Naive B cell (primary cell): ENCODE data around the gene B3GALT5. TPM values are rescaled to one million over a fixed set of nuclear protein-coding genes. Genes with fewer than 3 reads are reported as not detected.
A peak's percentile ranks its signal among the peaks of the same experiment; 100 is the strongest.

Experiments
- ATAC-seq, 2 donors: fragments of 150-1000 bp; cut with Tn5 transposase; 2 replicates each; pipeline ENCODE4 v1.10.0; 2021; ENCODE audit warnings: low read depth in 2 of 2, mild to moderate bottlenecking in 2 of 2, moderate library complexity in 2 of 2
- DNase-seq: peaks from one replicate; pipeline ENCODE4 v3.0.0; 2022
- H3K27ac Mint-ChIP-seq, 6 donors: one replicate each; pipeline ENCODE4 v1.8.0; 2020 to 2022; ENCODE audit warnings: mild to moderate bottlenecking in 6 of 6, mixed read lengths in 6 of 6, moderate library complexity in 5 of 6, inconsistent platforms in 2 of 6
- H3K27me3 Mint-ChIP-seq, 3 donors: one replicate each; pipeline ENCODE4 v1.8.0; 2021 to 2022; ENCODE audit warnings: mixed read lengths in 3 of 3, mild to moderate bottlenecking in 1 of 3
- H3K36me3 Mint-ChIP-seq, 2 donors: one replicate each; pipeline ENCODE4 v1.8.0; 2020 to 2022; ENCODE audit warnings: mixed read lengths in 2 of 2, inconsistent platforms in 1 of 2, mild to moderate bottlenecking in 1 of 2
- H3K4me1 Mint-ChIP-seq, 3 donors: one replicate each; pipeline ENCODE4 v1.8.0; 2020 to 2022; ENCODE audit warnings: mixed read lengths in 3 of 3, inconsistent platforms in 1 of 3, mild to moderate bottlenecking in 1 of 3, moderate library complexity in 1 of 3
- H3K4me3 Mint-ChIP-seq, 8 donors: one replicate each; pipeline ENCODE4 v1.8.0; 2020 to 2022; ENCODE audit warnings: mild to moderate bottlenecking in 8 of 8, mixed read lengths in 8 of 8, moderate library complexity in 8 of 8, inconsistent platforms in 2 of 8
- H3K9me3 Mint-ChIP-seq, 7 donors: one replicate each; pipeline ENCODE4 v1.8.0; 2020 to 2022; ENCODE audit warnings: mixed read lengths in 7 of 7, mild to moderate bottlenecking in 5 of 7, inconsistent platforms in 2 of 7, moderate library complexity in 1 of 7
- polyA plus RNA-seq, 6 donors: library from polyadenylated mRNA; unstranded; fragments of 300-500 nt; fragmentation: Illumina TruSeq; gene quantifications; one replicate each; pipeline ENCODE4 v1.2.3, GENCODE V29; 2021; ENCODE audit warnings: low read depth in 6 of 6

Gene B3GALT5
- polyA plus RNA-seq, 6 donors from 2014 or later, result not detected

DNA sequence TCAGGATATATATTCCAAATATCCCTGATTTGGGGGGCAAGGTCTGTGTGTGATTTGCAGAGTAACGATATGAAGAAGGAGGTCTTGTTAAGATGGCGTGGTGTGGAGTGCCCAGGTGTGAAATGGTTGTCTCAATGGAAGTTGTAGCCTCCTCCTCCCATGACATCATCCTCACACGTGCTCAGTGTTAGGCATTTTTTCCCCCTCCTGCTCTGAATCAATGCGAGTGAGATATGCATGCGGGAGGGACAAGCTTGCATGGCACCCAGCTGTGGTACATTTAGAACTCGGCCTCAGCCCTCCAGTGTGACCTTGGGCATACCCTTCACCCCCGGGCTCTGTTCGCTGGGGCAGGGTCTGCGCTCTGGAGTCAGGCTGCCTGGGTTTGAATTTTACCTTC, 55.6 kb downstream of the B3GALT5 start:
- H3K4me3 Mint-ChIP-seq, result no peak overlapping the region
- H3K27ac Mint-ChIP-seq, result no peak overlapping the region
- no peak for DNase-seq
- H3K27me3 Mint-ChIP-seq, result peaks cover 5 to 19% (median 8%) of the 10 kb centered on the region in 3 donors
- H3K4me1 Mint-ChIP-seq, result no peaks in the 10 kb centered on the region
- ATAC-seq, result no peak
- H3K9me3 Mint-ChIP-seq, result peaks cover 0 to 6% (median 0%) of the 10 kb centered on the region in 7 donors
- H3K36me3 Mint-ChIP-seq, result no peaks in the 10 kb centered on the region

DNA sequence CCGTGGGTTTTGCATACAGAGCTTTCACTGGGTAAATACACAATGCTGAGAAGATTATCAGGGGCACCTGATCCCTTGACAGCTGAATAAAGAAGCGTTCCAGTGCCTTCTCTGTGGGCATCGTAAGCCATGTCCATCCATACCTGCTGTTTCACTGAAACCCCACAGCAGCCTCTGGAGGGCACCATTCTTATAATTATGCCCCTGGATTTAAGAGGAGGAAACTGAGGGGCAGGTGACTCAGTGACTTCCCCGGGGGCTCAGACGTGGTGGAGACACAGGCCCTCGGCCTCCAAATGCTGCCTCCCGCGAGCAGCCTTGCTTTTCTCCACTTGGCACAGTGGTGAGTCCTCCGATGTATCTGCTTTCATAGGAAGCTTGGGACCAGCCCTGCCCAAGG, 56.7 kb downstream of the B3GALT5 start:
- Mint-ChIP-seq H3K4me3 (no peak overlapping the region), H3K36me3 (no peaks in the 10 kb centered on the region), H3K27me3 (peaks cover 5 to 28% (median 13%) of the 10 kb centered on the region in 3 donors), H3K9me3 (peaks cover 0 to 6% (median 0%) of the 10 kb centered on the region in 7 donors), H3K27ac (no peak overlapping the region), H3K4me1 (no peaks in the 10 kb centered on the region)
- DNase-seq, result no peak
- no peak for ATAC-seq

DNA sequence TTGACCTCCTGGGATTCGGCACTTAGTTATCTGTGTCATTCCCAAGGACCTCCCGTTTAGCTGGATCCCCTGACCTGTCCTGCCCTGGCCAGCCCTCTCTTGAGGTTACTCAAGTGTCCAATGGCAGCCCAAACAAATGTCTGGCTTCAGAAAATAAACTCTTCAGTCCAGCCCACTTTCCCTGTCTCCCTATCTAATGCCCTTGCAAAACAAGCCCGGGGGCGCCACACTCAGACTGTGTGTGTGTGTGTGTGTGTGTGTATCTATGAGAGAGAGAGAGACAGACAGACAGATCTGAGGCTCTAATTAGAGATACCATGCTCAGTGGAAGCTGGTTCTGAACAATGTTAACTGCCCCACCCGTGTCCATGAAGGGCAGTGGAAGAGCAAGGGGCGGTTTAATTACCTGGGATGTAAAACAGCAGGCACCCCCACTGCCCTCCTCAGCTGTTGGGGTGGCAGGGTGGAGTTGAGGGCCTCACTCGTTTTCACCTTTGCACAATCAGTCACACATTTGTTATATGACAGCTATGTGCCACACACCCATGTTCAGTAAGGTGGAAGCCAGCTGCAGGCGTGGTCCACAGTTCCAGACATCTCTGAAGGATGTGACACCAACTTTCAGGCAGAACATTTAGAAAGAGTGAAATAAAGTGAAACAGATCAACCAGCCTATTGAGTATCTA, 57.4 kb downstream of the B3GALT5 start:
- peaks cover 0 to 5% (median 0%) of the 10 kb centered on the region in 7 donors for H3K9me3 Mint-ChIP-seq
- H3K27ac Mint-ChIP-seq, result peak overlapping the region in 1 of 6 donors; percentile 65
- DNase-seq (no peak), ATAC-seq (no peak)
- H3K27me3 Mint-ChIP-seq, result peaks cover 6 to 22% (median 13%) of the 10 kb centered on the region in 3 donors
- H3K4me1 Mint-ChIP-seq, result no peaks in the 10 kb centered on the region
- H3K36me3 Mint-ChIP-seq, result no peaks in the 10 kb centered on the region
- H3K4me3 Mint-ChIP-seq, result no peak overlapping the region

DNA sequence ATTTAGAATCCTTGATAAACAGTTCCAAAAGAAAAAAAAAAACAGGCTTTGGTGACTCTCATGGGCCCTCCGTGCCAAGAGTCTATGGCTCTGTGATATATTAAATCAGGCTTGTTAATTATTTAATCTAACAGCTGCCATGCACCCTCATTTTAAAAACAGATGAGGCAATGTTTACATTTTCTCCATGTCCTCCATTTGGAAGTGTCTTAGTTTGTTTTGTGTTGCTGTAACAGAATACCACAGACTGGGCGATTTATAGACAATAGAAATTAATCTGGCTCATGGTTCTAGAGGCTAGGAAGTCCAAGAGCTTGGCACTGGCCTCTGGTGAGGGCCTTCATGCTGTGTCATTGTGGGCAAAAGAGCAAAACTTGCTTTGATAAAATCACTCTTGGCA, 58.0 kb downstream of the B3GALT5 start:
- H3K36me3 Mint-ChIP-seq, result no peaks in the 10 kb centered on the region
- peaks cover 0 to 5% (median 0%) of the 10 kb centered on the region in 7 donors for H3K9me3 Mint-ChIP-seq
- no peak overlapping the region for H3K27ac Mint-ChIP-seq
- peaks cover 9 to 17% (median 9%) of the 10 kb centered on the region in 3 donors for H3K27me3 Mint-ChIP-seq
- DNase-seq (no peak), ATAC-seq (no peak)
- H3K4me3 Mint-ChIP-seq, result no peak overlapping the region
- no peaks in the 10 kb centered on the region for H3K4me1 Mint-ChIP-seq

DNA sequence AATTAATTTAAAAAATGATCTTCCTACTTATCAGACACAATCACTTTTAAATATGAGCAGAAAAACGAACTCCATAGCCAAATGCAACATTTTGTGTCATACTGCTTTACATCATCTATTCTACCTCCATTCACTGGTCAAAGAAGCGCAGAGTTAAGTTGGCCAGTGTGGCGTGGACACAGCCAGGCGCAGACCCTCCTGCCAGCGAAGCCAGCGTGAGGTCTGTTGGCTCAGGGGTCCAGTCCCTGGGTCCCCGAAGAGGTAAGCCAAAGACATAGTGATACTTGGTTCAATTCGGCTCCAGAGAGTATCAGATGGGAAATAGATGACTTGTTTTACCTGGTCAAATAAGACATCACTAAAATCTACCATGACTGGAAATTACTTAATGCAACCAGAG, 59.2 kb downstream of the B3GALT5 start:
- no peak overlapping the region for H3K27ac Mint-ChIP-seq
- no peak overlapping the region for H3K4me3 Mint-ChIP-seq
- ATAC-seq, result no peak
- H3K9me3 Mint-ChIP-seq, result peaks cover 0 to 5% (median 0%) of the 10 kb centered on the region in 7 donors
- peaks cover 9 to 17% (median 13%) of the 10 kb centered on the region in 3 donors for H3K27me3 Mint-ChIP-seq
- no peaks in the 10 kb centered on the region for H3K36me3 Mint-ChIP-seq
- no peak for DNase-seq
- no peaks in the 10 kb centered on the region for H3K4me1 Mint-ChIP-seq

DNA sequence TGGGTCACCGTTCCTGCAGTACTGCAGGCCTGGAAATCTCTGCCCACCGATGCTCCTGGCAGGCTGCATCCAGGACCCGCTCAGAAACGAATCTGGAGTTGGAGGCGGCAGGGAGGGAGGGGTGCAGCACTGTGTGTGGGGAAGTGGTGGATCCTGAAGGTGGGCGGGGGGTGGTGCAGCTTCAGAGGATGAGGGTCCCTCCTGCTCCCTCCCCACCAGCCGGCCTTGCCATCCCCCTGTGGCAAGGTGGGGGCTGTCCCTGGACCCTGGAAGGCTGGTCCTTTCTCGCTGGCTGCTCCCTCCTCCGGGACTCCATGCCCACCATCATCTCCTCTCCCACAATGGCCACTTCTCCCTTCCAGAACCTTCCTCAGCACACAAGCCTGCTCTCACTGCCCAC, 60.4 kb downstream of the B3GALT5 start:
- Mint-ChIP-seq H3K36me3 (no peaks in the 10 kb centered on the region), H3K4me1 (no peaks in the 10 kb centered on the region), H3K27ac (no peak overlapping the region), H3K4me3 (no peak overlapping the region), H3K9me3 (peaks cover 0 to 5% (median 0%) of the 10 kb centered on the region in 7 donors), H3K27me3 (peaks cover 9 to 17% (median 13%) of the 10 kb centered on the region in 3 donors)
- ATAC-seq (no peak), DNase-seq (no peak)

DNA sequence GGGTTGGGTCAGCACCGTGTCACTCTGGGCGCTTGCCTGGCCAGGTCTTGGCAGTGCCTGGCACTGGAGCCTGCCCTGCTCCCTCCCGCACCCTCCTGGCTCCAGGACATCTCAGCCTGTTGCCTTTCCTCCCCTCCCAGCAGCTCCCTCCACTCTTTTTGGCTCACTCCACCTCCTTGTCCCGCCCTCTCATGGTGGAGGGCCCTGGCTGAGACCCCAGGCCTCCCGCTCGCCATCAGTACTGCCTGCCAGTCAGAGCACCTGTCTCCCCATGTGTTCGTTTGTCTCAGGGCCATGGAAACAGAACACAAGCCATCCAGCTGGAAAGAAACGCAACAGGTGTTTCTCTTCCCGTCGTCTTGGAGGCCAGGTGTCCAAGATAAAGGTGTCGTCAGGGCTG, 61.0 kb downstream of the B3GALT5 start:
- DNase-seq, result no peak
- H3K36me3 Mint-ChIP-seq, result no peaks in the 10 kb centered on the region
- peaks cover 0 to 9% (median 0%) of the 10 kb centered on the region in 7 donors for H3K9me3 Mint-ChIP-seq
- H3K27ac Mint-ChIP-seq, result no peak overlapping the region
- no peaks in the 10 kb centered on the region for H3K4me1 Mint-ChIP-seq
- ATAC-seq, result no peak
- peaks cover 9 to 17% (median 13%) of the 10 kb centered on the region in 3 donors for H3K27me3 Mint-ChIP-seq
- H3K4me3 Mint-ChIP-seq, result no peak overlapping the region

DNA sequence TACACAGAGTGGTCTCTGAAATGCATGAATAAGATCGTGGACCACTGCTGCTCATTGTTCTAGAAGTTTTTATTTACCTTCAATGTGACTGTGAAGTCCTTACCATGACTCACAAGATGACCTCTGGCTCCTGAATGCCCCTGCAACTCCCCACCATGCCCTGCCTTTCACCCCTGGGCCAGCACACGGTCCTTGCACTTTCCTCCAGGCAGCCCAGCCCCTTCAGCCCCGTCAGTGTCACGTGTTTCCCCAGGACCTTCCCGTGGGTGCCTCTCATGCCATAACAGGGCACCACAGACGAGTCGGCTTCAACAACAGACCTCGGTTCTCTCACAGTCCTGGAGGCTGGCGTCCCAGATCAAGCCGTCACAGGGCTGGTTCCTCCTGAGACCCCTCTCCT, 62.1 kb downstream of the B3GALT5 start:
- Mint-ChIP-seq H3K36me3 (no peaks in the 10 kb centered on the region), H3K27ac (no peak overlapping the region), H3K4me3 (peak overlapping the region in 1 of 8 donors; percentile 6), H3K4me1 (no peaks in the 10 kb centered on the region), H3K27me3 (peaks cover 9 to 16% (median 12%) of the 10 kb centered on the region in 3 donors), H3K9me3 (peaks cover 0 to 11% (median 0%) of the 10 kb centered on the region in 7 donors)
- ATAC-seq (no peak), DNase-seq (no peak)

DNA sequence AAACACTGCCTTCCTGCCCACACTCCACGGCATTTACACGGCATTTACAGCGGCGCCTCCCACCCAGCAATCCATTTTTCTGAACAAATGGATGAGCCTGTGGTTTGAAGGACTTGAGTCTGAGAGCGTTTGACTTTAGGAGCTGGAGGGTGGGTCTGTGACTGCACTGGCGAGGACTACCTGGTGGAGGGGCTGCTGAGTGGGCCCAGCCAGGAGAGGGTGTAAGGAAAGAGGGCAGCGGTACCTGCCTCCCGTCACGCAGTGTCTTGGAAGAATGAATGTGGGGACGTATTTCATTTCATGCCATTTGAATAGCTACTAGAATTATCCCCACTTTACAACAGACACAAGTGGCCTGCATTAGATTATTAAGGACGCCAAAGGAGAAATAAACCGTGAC, 62.9 kb downstream of the B3GALT5 start:
- no peak overlapping the region for H3K4me3 Mint-ChIP-seq
- DNase-seq (no peak), ATAC-seq (no peak)
- peaks cover 8 to 12% (median 9%) of the 10 kb centered on the region in 3 donors for H3K27me3 Mint-ChIP-seq
- H3K27ac Mint-ChIP-seq, result no peak overlapping the region
- H3K36me3 Mint-ChIP-seq, result no peaks in the 10 kb centered on the region
- peaks cover 0 to 11% (median 1%) of the 10 kb centered on the region in 7 donors for H3K9me3 Mint-ChIP-seq
- H3K4me1 Mint-ChIP-seq, result no peaks in the 10 kb centered on the region

DNA sequence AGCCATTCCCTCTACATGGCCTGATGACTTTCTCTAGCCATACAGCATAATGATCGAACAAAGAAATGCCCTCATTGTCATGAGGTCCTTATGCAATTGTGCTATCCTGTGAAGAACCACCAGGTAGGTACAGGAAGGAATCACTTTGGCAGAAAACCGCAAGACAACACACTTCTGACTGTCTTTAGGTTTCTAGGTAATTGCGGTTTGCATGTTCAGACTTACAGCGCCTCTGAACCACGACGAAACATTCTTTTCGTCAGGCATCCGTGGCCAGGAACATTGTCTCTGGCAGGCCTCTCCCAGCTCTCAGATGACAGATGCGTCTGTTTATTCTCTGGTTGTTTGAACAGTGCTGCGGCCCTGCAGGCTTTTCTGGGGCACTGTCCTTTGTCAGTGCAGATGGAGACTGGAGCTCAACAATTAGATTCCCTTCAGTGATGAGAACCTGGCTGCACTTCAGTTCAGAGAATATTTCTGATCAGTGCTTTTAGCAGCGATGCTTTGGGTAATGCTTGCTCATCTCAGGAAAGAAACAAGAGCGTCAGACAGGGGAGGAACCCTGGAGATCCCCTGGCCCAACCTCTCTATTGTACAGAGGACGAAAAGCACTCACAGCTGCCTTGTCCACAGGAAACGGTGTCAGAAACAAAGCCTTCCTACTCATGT, 63.4 kb downstream of the B3GALT5 start:
- no peak for ATAC-seq
- Mint-ChIP-seq H3K27me3 (peaks cover 8 to 12% (median 9%) of the 10 kb centered on the region in 3 donors), H3K27ac (no peak overlapping the region), H3K4me3 (no peak overlapping the region), H3K4me1 (no peaks in the 10 kb centered on the region), H3K9me3 (peaks cover 0 to 11% (median 1%) of the 10 kb centered on the region in 7 donors), H3K36me3 (no peaks in the 10 kb centered on the region)
- no peak for DNase-seq

DNA sequence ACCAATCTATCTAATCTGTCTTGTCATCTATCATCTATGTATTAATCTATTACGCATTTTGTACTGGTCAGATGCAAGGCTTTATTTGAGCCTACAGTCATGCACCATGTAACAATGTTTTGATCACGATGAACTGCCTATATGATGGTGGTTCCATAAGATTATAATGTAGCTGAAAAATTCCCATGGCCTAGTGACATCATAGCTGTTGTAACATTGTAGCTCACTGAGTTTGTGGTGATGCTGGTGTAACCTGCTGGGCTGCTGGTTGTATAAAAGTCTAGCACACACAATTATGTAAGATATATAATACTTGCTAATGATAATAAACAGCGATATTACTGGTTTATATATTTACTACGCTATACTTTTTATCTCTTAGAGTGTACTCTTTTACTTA, 67.5 kb downstream of the B3GALT5 start:
- Mint-ChIP-seq H3K27me3 (peaks cover 0 to 6% (median 0%) of the 10 kb centered on the region in 3 donors), H3K9me3 (peaks cover 1 to 21% (median 9%) of the 10 kb centered on the region in 7 donors), H3K36me3 (no peaks in the 10 kb centered on the region), H3K4me1 (no peaks in the 10 kb centered on the region), H3K27ac (no peak overlapping the region), H3K4me3 (no peak overlapping the region)
- ATAC-seq (no peak), DNase-seq (no peak)

DNA sequence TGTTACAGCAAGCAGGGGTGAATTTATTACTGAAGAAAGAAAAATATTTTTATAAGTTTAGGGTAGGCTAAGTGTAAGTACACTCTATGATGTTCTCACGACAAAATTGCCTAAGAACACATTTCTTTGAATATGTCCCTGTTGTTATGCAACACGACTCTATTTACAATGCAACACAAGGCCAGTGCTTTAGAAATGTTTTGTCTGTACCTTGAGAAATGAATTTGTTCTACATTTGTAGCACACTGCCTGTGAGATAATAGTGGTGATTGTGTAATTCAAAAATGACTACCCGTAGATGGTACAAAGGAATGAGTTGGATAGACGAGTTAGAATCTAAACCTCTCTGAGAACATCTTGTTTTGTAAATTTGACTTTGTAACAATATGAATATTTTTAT, 68.5 kb downstream of the B3GALT5 start:
- ATAC-seq, result no peak

DNA sequence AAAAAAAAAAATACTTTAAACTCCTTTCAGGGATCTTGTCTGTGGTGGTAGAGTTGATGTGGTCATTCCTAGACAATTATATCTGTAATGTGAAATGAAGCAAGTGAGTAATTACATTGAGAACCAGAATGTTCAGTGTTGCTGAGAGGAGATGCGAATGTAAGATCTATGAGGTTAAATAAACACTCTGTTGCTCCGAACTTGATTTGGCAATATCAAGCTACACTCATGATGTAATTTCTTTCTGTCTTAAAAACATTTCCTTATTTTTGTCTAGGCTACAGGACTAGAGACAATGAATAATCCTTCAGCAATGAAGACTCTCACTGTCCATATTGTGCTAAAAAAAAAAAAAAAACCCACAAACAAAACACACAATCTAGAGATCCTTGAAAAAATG, 69.1 kb downstream of the B3GALT5 start:
- Mint-ChIP-seq H3K27me3 (no peaks in the 10 kb centered on the region), H3K4me1 (no peaks in the 10 kb centered on the region), H3K9me3 (peaks cover 3 to 21% (median 10%) of the 10 kb centered on the region in 7 donors), H3K36me3 (no peaks in the 10 kb centered on the region), H3K27ac (no peak overlapping the region), H3K4me3 (no peak overlapping the region)
- ATAC-seq (no peak), DNase-seq (no peak)

More for the DNA sequence above, 68.5 kb downstream of the B3GALT5 start:
- no peak for DNase-seq
- no peak overlapping the region for H3K27ac Mint-ChIP-seq
- no peak overlapping the region for H3K4me3 Mint-ChIP-seq
- no peaks in the 10 kb centered on the region for H3K4me1 Mint-ChIP-seq
- peaks cover 1 to 21% (median 10%) of the 10 kb centered on the region in 7 donors for H3K9me3 Mint-ChIP-seq
- peaks cover 0 to under 1% (median 0%) of the 10 kb centered on the region in 3 donors for H3K27me3 Mint-ChIP-seq
- no peaks in the 10 kb centered on the region for H3K36me3 Mint-ChIP-seq

DNA sequence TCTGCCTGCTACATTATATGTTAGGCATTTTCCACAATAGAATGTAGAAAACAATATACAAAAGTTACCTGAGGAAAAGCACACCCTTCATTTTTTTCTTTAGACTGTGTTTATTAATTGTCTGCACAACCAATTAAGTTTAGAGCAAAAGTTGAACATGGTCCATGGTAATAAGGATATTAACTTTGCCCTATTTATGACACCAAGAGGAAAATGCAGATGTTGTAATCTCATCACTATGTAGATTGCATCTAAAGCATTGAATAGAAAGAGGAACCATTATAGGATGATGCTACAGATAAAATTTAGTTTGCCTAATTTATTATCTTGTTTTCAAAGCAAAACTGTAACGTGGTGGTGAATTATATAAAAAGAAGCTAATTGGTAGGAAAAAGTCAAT, 72.5 kb downstream of the B3GALT5 start:
- ATAC-seq (no peak), DNase-seq (no peak)
- peaks cover 3 to 14% (median 7%) of the 10 kb centered on the region in 7 donors for H3K9me3 Mint-ChIP-seq
- H3K27ac Mint-ChIP-seq, result no peak overlapping the region
- no peaks in the 10 kb centered on the region for H3K27me3 Mint-ChIP-seq
- H3K36me3 Mint-ChIP-seq, result no peaks in the 10 kb centered on the region
- H3K4me3 Mint-ChIP-seq, result no peak overlapping the region
- H3K4me1 Mint-ChIP-seq, result no peaks in the 10 kb centered on the region
